Ovary (tissue), 9 donors: Measurements from ENCODE around the gene PRRT1. TPM values are rescaled to one million over a fixed set of nuclear protein-coding genes. Genes with fewer than 3 reads are reported as not detected.

ENCODE experiments used
- DNase-seq, 5 donors: peaks; one replicate each; pipeline ENCODE4 v3.0.0-alpha.2; 2019 to 2020
- H3K27ac ChIP-seq, 2 donors: fragments of 200-600 bp; one replicate each; pipeline versions ENCODE4 v1.5.1 to v1.8.0; 2019 to 2022
- H3K27me3 ChIP-seq: fragments of 200-600 bp; one replicate; pipeline ENCODE4 v1.8.0; 2022
- H3K36me3 ChIP-seq: fragments of 200-600 bp; sonication (generic); one replicate; pipeline ENCODE4 v1.5.1; 2019
- H3K4me1 ChIP-seq: one replicate; pipeline ENCODE4 v1.8.1; 2013; ENCODE audit warnings: mild to moderate bottlenecking, moderate library complexity; ENCODE audit not compliant: insufficient read depth
- H3K4me3 ChIP-seq: fragments of 200-600 bp; sonication (generic); one replicate; pipeline ENCODE4 v1.5.1; 2017
- H3K9me3 ChIP-seq, 2 donors: fragments of 200-600 bp in 1 of 2; sonication (generic) in 1 of 2; one replicate each; pipeline versions ENCODE4 v1.5.1 to v1.8.1; 2013 to 2019; ENCODE audit warnings: mild to moderate bottlenecking in 1 of 2, moderate library complexity in 1 of 2
- CTCF ChIP-seq, 3 donors: fragments of 450-650 bp in 2 of 3; fragments of 200-600 bp in 1 of 3; IDR thresholded peaks; one replicate each; pipeline versions ENCODE4 v1.5.1 to v1.8.0; 2016 to 2022; ENCODE audit warnings: antibody characterized with exemption in 3 of 3, mild to moderate bottlenecking in 1 of 3
- EP300 ChIP-seq: sonication (generic); formaldehyde crosslinking; IDR thresholded peaks from one replicate; pipeline ENCODE4 v1.6.1; 2017; ENCODE audit warnings: antibody characterized with exemption
- POLR2A ChIP-seq: fragments of 450-650 bp; IDR thresholded peaks from one replicate; pipeline ENCODE4 v1.6.1; 2017; ENCODE audit warnings: antibody characterized with exemption, mild to moderate bottlenecking, moderate library complexity
- WGBS, 3 donors: extraction: QIAGEN DNeasy Blood & Tissue Kit in 1 of 3; methylation state at CpG; one replicate each; pipeline versions ENCODE4 v1.1.5 to v1.1.7; 2013 to 2017; 5-methylcytosine and 5-hydroxymethylcytosine counted together
- intact Hi-C, 4 donors: fragments of 100-400 bp; cut with DNase I; formaldehyde crosslinking; loops; one replicate each; pipeline versions ENCODE4 v1.11.0 to v1.15.1; 2022 to 2023
- polyA plus RNA-seq, 2 donors: library from polyadenylated mRNA; stranded (reverse); fragments of 200-250 nt in 1 of 2; fragments of 350-450 nt in 1 of 2; fragmentation: Illumina TruSeq in 1 of 2; extraction: RNeasy Lipid Tissue Mini Kit (QIAGEN cat#74804) in 1 of 2; gene quantifications; one replicate each; pipeline ENCODE4 v1.2.3, GENCODE V29; 2013 to 2014
- total RNA-seq, 7 donors: library from RNA; depleted of rRNA in 2 of 7; stranded (reverse); fragments of >200 nt in 2 of 7; fragmentation: NEBNext Ultra II Directional in 3 of 7; extraction: Animal tissue kit (Norgen Biotek cat#: 25700) in 3 of 7; gene quantifications; one replicate each; pipeline versions ENCODE4 v1.1.0 to v1.2.4, GENCODE V29; 2016 to 2023
- donor health status: DM: no; HTN: no; CAD: no; lungs with moderate emphysema.
- donor health status: DM: no; HTN: no; CAD: no.
- donor health status: Bipolar disorder and iron deficiency.
- donor health status: DM: yes; HTN: yes; CAD: no.
- donor health status: DM: no; HTN: no; CAD: no.
- donor health status: DM: yes; HTN: yes; CAD: no.

Gene PRRT1
- total and polyA plus RNA-seq, 9 donors: 2.4 to 44.1 (median 27.7) TPM

- intact Hi-C loops: no loop called here
- no peaks in the 10 kb centered on the region for H3K9me3 ChIP-seq
- H3K36me3 ChIP-seq: no peaks in the 10 kb centered on the region
- DNase-seq: peak in 1 of 5 donors; percentile 44
- no peaks in the 10 kb centered on the region for H3K27me3 ChIP-seq
- peak overlapping the region; percentile 70 for H3K4me3 ChIP-seq
- WGBS, 3 donors: 0 to 1% (median 1%) methylated on average over 20 of the region's 20 CpGs
- H3K27ac ChIP-seq: peak overlapping the region; percentile 93 to 99
- H3K4me1 ChIP-seq: peaks cover 6% of the 10 kb centered on the region
- peak; percentile 6 for TF ChIP-seq EP300
- peak; percentile 53 for TF ChIP-seq POLR2A
- TF ChIP-seq CTCF (IDR thresholded peaks at IDR 0.05): no peak
Measured at GRCh38 chr6:32177183-32177787, 25.5 kb upstream of the PRRT1 start.

GRCh38 chr6:32176476-32177182 lies 24.9 kb upstream of the PRRT1 start:
- Histone ChIP-seq H3K27me3 (no peaks in the 10 kb centered on the region), H3K27ac (peak overlapping the region; percentile 93 to 99), H3K4me1 (peaks cover 6% of the 10 kb centered on the region), H3K4me3 (peak overlapping the region; percentile 70), H3K36me3 (no peaks in the 10 kb centered on the region), H3K9me3 (no peaks in the 10 kb centered on the region)
- TF ChIP-seq CTCF (IDR thresholded peaks at IDR 0.05) (no peak), EP300 (no peak), POLR2A (no peak)
- intact Hi-C loops: no loop called here
- peak in 1 of 5 donors; percentile 24 for DNase-seq
- 10 to 11% (median 10%) methylated on average over 5 of the region's 5 CpGs for WGBS, 3 donors

GRCh38 chr6:32175711-32176475 lies 24.2 kb upstream of the PRRT1 start, which contains the start of gene AGPAT1:
Gene AGPAT1 (minus strand): TSS chr6:32176084. CDS start chr6:32171496, 4,588 bp downstream.
- TF ChIP-seq POLR2A: peak; percentile 66
- no peak for TF ChIP-seq CTCF (IDR thresholded peaks at IDR 0.05)
- TF ChIP-seq EP300: no peak
- intact Hi-C loops: no loop called here
- H3K9me3 ChIP-seq: no peaks in the 10 kb centered on the region
- peak within 1 kb of the TSS; percentile 70 for H3K4me3 ChIP-seq
- WGBS, 3 donors: 1 to 2% (median 1%) methylated on average over 24 to 27 of the region's 27 CpGs
- peaks cover 6% of the 10 kb centered on the region for H3K4me1 ChIP-seq
- no peaks in the 10 kb centered on the region for H3K36me3 ChIP-seq
- H3K27me3 ChIP-seq: no peaks in the 10 kb centered on the region
- peak; percentile 98 to 99 (median 98) for DNase-seq
- H3K27ac ChIP-seq: peak within 1 kb of the TSS; percentile 93 to 99

GRCh38 chr6:32175322-32175710 lies 23.6 kb upstream of the PRRT1 start:
- WGBS, 3 donors: 5 to 13% (median 10%) methylated on average over 2 of the region's 2 CpGs
- intact Hi-C loops: no loop called here
- Histone ChIP-seq H3K4me1 (peaks cover 6% of the 10 kb centered on the region), H3K27me3 (no peaks in the 10 kb centered on the region), H3K27ac (peak overlapping the region; percentile 88 to 99), H3K36me3 (no peaks in the 10 kb centered on the region), H3K4me3 (peak overlapping the region; percentile 70), H3K9me3 (no peaks in the 10 kb centered on the region)
- no peak for TF ChIP-seq EP300
- TF ChIP-seq POLR2A: no peak
- TF ChIP-seq CTCF (IDR thresholded peaks at IDR 0.05): no peak
- DNase-seq: no peak
